Measurements from ENCODE around the gene CREBBP. TPM values are rescaled to one million over a fixed set of nuclear protein-coding genes. Genes with fewer than 3 reads are reported as not detected.

The CREBBP gene
- total RNA-seq, 4 donors from 2014 or later: 61.2 to 119 (median 77.4) TPM

GRCh38 chr16:3696425-3697218 lies 183.9 kb downstream of the CREBBP start:
- TF ChIP-seq, protein P1, sequence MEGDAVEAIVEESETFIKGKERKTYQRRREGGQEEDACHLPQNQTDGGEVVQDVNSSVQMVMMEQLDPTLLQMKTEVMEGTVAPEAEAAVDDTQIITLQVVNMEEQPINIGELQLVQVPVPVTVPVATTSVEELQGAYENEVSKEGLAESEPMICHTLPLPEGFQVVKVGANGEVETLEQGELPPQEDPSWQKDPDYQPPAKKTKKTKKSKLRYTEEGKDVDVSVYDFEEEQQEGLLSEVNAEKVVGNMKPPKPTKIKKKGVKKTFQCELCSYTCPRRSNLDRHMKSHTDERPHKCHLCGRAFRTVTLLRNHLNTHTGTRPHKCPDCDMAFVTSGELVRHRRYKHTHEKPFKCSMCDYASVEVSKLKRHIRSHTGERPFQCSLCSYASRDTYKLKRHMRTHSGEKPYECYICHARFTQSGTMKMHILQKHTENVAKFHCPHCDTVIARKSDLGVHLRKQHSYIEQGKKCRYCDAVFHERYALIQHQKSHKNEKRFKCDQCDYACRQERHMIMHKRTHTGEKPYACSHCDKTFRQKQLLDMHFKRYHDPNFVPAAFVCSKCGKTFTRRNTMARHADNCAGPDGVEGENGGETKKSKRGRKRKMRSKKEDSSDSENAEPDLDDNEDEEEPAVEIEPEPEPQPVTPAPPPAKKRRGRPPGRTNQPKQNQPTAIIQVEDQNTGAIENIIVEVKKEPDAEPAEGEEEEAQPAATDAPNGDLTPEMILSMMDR (IDR thresholded peaks at IDR 0.05; ENCODE audit: low read depth): no peak

- TF ChIP-seq, protein P1 (IDR thresholded peaks at IDR 0.05; ENCODE audit: low read depth): no peak
Measured at GRCh38 chr16:3695610-3696369, 184.7 kb downstream of the CREBBP start.

- TF ChIP-seq, protein P1 (IDR thresholded peaks at IDR 0.05; ENCODE audit: low read depth): no peak
Measured at GRCh38 chr16:3694051-3694450, 186.5 kb downstream of the CREBBP start.

DNA sequence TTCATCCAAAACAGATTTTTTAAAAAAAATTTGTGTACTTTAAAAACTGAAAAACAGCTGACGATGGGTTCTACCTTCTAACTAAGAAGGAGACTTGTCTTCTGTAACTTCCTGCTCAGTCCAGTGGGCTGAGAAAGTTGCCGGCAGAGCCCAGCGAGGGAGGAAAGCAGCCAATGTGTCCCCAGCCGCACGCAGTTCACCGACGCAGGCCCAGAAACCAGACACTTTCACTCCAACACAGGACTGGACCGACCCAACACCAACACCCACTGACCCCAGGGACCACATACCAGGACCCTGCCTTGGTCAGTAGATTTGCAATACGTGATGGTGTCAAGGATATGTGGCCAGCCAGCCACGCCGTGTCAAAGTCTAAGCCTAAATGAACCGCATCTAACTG lies 188.8 kb downstream of the CREBBP start:
- TF ChIP-seq, protein P1 (IDR thresholded peaks at IDR 0.05; ENCODE audit: low read depth): no peak

DNA sequence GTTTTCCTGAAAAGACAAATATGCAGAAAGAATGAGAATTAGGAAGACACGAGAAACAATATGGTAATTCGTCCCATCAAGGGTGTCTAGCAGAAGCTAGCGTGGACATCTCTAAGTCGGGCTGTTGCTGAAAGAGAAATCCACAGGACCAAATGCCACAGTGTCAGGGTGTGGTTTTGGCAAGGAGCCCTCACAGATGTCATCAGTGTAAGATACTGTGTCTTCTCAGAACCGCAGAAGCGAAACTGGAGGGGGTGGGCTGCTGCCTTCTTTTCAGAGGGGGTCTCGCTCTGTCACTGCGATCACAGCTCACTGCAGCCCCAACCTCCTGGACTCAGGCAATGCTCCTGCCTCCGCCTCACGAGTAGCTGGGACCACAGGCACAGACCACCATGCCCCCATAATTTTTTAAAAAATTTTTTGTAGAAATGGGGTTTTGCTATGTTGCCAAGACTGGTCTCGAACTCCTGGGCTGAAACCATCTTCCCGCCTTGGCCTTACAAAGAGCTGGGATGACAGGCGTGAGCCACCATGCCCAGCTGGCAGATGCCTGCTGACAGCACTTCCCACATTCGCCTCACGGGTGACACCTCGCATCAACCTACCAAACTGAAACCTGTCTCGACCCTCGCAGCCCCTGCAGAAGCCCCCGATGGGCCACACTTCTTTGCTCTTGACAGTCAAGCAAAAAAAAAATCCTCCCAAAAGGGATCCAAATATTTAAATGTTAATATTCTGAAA lies 189.4 kb downstream of the CREBBP start:
- TF ChIP-seq, protein P1 (IDR thresholded peaks at IDR 0.05; ENCODE audit: low read depth): no peak

- TF ChIP-seq, protein P1 (IDR thresholded peaks at IDR 0.05; ENCODE audit: low read depth): no peak
Measured at GRCh38 chr16:3690470-3690928, 190.0 kb downstream of the CREBBP start.
